Stimulated activated CD8-positive, alpha-beta memory T cell treated with anti-CD3 and anti-CD28 coated beads, Interleukin-7, amount 100 ng/mL, for 1 hour (primary cell): Measurements from ENCODE around the gene NR6A1.

Experiments used
- DNase-seq, 2 donors: peaks; one replicate each; pipeline ENCODE4 v3.0.0-alpha.2; 2020; ENCODE audit warnings: low read depth in 2 of 2

The NR6A1 gene

DNA sequence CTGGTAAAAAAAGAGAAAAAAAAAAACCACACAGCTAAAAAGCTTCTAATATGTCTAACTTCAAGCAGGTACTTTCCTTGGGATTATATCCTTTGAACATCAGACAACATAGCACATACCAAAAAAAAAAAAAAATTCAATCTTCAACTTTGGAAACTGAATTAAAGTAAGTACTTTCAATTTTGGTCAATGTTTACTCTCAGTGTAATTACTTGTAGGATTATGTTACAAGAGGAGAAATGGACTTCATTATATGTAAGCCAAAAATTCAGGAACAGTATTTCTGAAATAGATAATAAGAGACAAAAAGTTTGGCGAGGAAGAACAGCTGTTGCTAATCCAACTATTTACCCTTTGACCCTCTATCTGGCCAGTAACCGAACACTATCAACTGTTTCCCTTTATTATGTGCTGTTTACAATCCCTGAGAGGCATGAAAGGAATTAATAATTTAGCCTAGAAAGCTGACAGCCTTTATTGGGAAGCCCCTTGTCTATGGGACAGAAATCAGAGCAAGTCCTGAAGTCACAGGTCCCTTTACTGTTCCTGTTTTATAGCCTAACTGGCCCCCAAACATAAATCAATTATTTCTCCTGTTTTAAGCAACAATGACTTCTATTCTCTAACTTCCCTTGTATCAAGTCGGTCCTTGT lies 46.6 kb downstream of the NR6A1 start:
- no peak for DNase-seq

DNA sequence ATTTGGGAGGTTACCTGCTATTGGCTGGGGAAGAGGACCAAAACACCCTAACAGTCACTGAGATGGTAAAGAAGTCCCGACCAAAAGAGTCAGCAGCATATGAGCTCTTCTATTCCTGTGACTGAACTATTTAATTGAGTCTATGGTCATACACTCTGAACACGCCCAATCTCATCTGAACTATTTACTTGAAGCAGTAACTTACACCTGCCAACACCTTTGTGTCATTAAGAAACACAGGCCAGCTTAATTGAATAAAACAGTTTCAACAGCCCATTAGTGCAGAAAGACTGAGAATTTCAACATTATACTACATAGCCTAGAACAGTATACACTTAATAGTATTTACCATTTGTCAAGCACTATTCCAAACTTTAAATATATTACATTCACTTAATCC lies 47.8 kb downstream of the NR6A1 start:
- DNase-seq = no peak

GRCh38 chr9:124721109-124721906 lies 49.8 kb downstream of the NR6A1 start:
- no peak for DNase-seq

- no peak for DNase-seq
These were observed 50.5 kb downstream of the NR6A1 start for GRCh38 chr9:124720429-124721108.

DNA sequence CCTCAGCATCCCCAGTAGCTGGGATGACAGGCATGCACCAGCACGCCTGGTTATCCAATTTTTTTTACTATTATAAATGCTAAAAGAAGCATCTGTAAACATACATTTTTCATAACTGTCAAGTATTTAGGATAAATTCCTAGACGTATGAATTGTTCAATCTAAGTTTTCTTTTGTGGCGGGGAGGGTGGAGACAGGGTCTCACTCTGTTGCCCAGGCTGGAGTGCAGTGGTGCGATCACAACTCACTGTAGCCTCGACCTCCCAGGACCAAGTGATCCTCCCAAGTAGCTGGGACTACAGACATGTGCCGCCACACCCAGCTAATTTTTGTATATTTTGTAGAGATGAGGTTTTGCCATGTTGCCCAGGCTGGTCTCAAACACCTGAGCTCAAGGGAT lies 52.2 kb downstream of the NR6A1 start:
- DNase-seq = no peak

- DNase-seq = no peak
These were observed 53.5 kb downstream of the NR6A1 start for GRCh38 chr9:124717597-124717996.

DNA sequence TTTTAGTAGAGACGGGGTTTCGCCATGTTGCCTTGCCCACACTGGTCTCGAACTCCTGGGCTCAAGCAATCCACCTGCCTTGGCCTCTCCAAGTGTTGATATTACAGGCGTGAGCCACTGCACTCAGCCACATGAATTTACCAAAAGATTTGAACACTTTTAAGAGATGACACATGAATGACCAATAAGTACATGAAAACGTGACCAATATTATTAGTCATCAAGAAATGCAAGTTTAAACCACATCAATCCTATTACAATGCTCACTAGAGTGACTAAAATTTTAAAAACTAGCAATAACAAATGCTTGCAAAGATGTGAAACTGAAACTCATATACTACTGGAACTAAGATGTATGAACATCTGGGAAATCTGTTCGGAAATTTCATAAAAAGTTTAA lies 54.3 kb downstream of the NR6A1 start:
- DNase-seq = no peak

GRCh38 chr9:124710766-124711165 lies 60.3 kb downstream of the NR6A1 start:
- DNase-seq = no peak

GRCh38 chr9:124709292-124709690 lies 61.8 kb downstream of the NR6A1 start:
- no peak for DNase-seq

DNA sequence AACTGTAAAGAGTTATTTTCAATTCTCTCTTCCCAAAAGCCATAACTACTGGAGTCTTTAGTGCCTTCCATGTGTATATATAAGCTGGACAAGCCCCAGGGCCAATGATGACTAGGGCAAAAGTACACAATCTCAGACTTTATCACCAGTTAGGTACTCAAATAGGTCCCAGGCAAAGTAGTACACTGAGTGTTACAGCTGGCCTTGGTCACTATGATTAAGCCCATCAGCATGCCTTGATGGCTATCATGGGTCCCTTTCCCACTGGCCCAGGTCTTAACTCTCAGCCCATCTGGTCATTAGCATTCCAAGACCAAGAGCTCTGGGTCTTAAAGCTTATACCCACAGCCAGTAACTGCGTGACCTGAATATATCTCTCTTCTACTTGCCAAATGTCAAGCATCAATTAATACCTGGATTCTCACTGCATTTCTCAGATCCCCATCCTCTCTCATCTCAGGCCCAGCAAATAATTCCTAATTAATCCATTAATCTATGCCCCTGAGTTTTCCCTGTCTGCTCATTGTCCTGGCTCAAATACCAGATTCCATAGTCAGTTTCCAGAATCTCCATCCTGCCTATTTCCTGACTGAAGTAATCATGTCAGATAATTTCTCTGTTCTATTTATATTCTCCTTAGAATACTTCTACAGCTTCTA lies 62.3 kb downstream of the NR6A1 start:
- DNase-seq = no peak

- DNase-seq = no peak
These were observed 63.0 kb downstream of the NR6A1 start for GRCh38 chr9:124708074-124708473.

DNA sequence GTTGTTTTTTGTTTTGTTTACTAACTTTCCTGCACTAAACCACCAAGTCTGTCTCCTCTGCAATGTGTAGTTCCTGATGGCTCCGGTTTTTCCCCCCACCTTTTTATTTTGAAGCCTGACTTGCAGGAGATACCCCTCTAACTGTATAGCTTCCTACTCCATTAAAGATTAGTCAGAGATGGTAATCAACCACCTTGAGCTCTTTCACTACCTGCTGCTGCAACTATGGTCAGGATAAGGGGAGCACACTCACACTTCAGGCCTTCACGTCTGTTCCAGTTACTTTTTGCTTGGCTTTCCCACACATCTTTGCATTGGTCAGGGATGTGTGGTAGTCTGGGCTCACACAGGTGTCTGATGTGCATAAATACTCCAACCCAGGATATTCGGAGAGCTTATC lies 63.4 kb downstream of the NR6A1 start:
- no peak for DNase-seq

DNA sequence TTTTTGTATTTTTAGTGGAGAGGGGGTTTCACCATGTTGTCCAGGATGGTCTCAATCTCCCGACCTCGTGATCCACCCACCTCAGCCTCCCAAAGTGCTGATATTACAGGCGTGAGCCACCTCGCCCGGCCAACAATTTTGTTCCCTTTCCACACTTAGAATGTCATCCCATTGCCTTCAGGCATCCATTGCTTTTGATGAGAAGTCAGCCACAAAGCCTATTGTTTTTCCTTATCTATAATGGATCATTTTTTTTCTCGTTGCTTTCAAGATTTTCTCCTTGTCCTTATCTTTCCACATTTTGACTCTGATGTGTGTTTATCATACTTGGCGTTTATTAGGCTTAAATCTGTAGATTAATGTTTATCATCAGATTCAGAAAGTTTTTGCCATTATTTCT lies 64.4 kb downstream of the NR6A1 start:
- DNase-seq = no peak

- no peak for DNase-seq
These were observed 71.5 kb downstream of the NR6A1 start for GRCh38 chr9:124699575-124699974.

DNA sequence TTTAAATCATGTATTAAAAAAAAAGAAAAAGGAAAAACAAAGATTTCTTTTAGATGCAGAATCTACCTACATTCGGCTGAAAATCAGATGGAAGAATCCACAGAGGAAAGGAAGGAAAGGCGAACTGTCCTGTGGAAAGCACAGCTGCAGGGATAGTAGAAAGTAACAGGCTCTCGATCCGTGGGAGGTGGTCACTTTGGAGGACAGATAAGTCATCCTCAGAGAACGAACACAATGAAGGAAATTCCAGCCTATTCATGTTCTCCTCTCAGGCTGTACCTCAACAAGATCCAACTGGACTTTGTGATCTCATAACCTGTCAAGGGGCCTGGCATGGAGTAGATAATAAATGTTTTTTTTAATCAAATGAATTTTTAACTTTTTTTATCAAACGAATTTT lies 72.8 kb downstream of the NR6A1 start:
- DNase-seq = no peak

DNA sequence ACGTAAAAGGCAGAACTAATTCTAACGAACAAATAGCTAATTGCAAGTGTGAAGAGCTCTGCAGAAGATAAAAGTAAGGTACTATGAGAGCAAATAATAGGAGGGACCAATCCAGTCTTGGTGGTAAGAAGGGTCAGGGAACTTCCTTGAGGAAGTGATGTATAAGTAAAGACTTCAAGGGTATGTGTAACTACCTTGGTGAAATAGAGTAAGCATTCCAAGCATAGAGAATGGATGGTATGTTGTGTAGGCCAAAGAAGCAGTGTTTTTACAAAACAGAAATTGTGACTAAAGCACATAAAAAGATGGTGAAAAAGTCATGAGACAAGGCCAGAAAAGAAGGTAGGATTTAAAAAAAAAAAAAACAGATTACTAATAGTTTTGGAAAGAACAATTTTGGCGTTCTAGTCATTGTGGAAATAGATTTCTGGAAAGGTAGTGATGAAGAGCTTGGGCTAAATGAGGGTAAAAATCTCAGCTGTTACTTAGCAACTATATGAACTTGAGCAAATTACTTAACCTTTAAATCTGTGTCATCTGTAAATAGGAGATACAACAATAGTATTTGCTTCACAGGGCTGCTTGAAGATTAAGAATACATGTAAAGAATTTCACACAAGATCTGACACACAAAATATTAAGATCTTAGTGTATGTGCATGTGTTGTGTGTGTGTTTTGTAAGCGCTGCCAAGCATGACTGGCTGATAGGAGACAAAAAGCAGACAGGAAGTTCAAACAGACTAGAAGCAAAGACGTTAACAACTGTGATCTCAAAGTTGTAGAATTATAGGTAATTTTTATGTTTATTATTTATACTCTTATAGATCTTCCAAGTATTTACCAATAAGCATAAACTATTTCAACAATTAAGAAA lies 73.5 kb downstream of the NR6A1 start:
- no peak for DNase-seq

DNA sequence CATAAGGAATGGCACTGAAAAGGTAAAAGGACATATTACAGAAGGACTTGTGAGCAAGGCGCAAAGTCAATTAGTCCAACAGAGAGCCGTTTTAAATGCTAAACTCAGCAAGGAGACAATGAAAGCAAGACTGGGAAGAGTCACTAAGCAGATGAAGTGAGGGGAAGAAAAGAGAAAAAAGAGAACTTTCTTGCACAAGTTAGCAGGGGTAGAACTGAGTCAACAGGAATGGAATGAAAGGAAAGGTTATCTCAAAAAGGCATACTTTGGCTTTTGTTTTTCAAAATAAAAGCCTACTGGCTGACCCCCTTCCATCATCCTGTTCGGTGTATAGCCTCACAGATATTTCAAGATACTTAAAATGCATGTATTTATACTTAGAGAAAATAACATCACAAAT lies 75.0 kb downstream of the NR6A1 start:
- no peak for DNase-seq

- no peak for DNase-seq
These were observed 75.7 kb downstream of the NR6A1 start for GRCh38 chr9:124695280-124695890.

DNA sequence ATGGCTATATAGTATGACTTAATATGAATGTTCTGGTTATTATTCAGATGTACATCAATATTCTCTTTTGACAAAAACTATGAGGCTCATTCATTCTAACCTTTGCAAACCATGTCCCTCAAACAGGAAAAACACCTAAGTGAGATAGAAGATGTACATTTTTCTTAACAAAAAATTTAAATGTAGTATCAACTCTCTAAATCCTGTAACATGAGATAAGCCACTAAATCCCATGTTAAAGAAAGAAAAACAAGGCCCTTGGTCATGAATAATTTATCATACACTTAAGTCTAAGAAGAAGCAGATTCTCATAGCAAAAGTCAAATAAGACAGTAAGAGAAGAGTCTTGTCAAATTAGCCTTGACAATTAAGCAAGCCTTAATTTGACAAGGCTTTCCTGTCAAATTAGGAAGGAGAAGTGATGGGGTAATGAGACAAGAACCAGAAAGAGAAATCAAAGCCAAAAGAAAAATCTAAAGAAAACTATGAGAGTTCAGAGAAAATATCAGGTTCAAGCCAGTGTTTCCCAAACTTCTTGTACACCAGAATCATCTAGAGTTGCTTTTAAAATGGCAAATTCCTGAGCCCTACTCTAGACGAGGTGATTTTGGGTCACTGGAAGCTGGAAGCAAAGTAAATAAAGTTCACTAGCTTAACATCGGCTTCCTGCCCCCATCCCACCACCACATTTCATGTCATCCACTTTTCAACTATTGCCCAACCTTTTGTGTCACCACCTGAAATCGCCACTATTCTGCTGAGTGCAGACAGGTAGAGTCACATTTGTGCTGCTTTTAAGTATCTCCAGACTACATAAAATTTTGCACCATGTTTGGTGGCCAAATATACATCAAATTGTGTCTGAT lies 76.5 kb downstream of the NR6A1 start:
- DNase-seq = no peak

DNA sequence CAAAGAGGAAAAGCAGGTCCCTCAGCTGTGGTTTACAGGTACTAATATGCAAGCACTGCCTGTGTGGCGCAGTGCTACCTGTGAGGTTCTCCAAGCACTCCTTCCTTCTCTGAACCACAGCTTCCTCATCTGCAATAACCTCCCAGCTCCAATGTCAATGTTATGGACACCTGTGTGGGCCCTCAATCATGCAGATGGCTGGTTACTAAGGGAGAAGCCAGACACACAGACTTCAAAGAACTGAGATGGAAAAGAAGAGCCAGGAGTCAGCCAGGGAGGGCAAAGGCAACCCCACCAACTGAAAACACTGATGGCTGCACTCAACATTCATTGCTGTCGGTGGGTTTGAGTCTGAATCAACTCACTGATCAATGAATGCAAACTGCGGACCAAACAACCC lies 77.7 kb downstream of the NR6A1 start:
- DNase-seq = no peak
